ENCODE results near the gene PCDHGC5.

Gene PCDHGC5

DNA sequence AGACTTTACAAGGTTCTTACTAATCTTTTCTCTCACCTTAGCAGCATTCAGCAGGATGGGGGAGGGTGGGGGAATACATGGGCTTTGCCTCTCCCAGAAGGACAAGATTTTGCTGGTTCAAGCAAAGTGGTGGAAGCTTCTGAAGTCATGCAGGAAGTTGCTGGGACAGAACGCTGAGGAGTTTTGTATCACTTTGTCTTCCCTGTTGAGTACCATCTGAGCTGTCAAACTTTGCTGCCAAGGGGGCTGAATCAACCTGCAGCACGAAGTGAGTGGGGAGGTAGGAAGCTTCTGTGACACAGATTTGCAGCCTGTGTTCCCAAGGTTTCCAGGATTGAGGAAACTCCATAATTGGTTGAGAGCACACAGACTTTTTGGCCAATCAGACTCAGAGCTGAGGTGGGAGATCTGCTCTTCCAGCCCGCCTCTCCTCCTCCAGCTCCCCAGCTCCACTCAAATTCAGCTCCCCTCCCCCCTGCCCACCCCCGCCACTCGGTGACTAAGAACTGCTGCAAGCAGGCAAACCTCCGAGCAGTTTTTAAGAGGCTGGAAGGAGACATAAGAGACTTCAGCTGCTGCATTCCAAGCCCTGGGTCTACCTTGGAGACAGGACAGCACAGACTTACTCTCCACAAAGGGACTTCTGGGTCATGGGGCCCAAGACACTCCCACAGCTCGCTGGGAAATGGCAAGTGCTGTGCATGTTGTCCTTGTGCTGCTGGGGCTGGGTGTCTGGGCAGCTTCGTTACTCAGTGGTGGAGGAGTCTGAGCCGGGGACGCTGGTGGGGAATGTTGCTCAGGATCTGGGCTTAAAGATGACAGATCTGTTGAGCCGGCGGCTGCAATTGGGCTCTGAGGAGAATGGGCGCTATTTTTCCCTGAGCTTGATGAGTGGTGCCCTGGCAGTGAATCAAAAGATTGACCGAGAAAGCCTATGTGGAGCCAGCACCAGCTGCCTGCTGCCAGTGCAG lies at the start of gene PCDHGC5:
Gene PCDHGC5 (plus strand): TSS at position 491 of the 971 bp plus-strand sequence. CDS start 160 bp downstream, at position 651.
- no peak for DNase-seq (ENCODE audit: low read depth in 2 of 2)

- DNase-seq (ENCODE audit: low read depth in 2 of 2) = no peak
These were observed 49.3 kb upstream of the PCDHGC5 start for GRCh38 chr5:141439411-141440141.

GRCh38 chr5:141440341-141440740 lies 48.5 kb upstream of the PCDHGC5 start:
- no peak for DNase-seq (ENCODE audit: low read depth in 2 of 2)

GRCh38 chr5:141441571-141442170 lies 47.2 kb upstream of the PCDHGC5 start:
- DNase-seq (ENCODE audit: low read depth in 2 of 2) = no peak

DNA sequence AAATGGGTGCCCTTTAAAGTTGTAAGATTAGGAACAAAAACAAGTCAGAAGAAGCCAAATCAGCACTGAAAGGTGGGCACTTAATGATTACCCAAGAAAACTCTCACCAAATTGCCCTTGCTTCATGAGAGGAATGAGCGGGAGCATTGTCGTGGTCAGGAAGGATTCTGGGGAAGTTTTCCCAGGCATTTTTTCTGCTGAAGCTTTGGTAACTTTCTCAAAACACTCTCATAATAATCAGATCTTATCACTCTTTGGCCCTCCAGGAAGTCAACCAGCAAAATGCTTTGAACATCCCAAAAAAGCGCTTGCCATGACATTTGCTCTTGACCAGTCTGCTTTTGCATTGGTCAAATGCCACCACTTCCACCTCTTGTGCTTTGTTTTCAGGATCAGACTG lies 23.5 kb upstream of the PCDHGC5 start:
- no peak for DNase-seq (ENCODE audit: low read depth in 2 of 2)

- peak; percentile 25 to 40 for DNase-seq (ENCODE audit: low read depth in 2 of 2)
These were observed 13.2 kb upstream of the PCDHGC5 start, which contains the start of gene PCDHGC3 for GRCh38 chr5:141475625-141476131. Gene PCDHGC3 (plus strand): TSS chr5:141475966. CDS start chr5:141476117, 151 bp downstream.

DNA sequence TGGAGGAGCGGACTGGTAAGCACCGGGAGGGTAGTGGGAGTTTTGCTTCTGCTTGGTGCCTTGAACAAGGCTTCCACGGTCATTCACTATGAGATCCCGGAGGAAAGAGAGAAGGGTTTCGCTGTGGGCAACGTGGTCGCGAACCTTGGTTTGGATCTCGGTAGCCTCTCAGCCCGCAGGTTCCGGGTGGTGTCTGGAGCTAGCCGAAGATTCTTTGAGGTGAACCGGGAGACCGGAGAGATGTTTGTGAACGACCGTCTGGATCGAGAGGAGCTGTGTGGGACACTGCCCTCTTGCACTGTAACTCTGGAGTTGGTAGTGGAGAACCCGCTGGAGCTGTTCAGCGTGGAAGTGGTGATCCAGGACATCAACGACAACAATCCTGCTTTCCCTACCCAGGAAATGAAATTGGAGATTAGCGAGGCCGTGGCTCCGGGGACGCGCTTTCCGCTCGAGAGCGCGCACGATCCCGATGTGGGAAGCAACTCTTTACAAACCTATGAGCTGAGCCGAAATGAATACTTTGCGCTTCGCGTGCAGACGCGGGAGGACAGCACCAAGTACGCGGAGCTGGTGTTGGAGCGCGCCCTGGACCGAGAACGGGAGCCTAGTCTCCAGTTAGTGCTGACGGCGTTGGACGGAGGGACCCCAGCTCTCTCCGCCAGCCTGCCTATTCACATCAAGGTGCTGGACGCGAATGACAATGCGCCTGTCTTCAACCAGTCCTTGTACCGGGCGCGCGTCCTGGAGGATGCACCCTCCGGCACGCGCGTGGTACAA lies 12.6 kb upstream of the PCDHGC5 start:
- DNase-seq (ENCODE audit: low read depth in 2 of 2) = no peak

DNA sequence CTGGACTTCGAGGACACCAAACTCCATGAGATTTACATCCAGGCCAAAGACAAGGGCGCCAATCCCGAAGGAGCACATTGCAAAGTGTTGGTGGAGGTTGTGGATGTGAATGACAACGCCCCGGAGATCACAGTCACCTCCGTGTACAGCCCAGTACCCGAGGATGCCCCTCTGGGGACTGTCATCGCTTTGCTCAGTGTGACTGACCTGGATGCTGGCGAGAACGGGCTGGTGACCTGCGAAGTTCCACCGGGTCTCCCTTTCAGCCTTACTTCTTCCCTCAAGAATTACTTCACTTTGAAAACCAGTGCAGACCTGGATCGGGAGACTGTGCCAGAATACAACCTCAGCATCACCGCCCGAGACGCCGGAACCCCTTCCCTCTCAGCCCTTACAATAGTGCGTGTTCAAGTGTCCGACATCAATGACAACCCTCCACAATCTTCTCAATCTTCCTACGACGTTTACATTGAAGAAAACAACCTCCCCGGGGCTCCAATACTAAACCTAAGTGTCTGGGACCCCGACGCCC lies 11.8 kb upstream of the PCDHGC5 start:
- no peak for DNase-seq (ENCODE audit: low read depth in 2 of 2)

DNA sequence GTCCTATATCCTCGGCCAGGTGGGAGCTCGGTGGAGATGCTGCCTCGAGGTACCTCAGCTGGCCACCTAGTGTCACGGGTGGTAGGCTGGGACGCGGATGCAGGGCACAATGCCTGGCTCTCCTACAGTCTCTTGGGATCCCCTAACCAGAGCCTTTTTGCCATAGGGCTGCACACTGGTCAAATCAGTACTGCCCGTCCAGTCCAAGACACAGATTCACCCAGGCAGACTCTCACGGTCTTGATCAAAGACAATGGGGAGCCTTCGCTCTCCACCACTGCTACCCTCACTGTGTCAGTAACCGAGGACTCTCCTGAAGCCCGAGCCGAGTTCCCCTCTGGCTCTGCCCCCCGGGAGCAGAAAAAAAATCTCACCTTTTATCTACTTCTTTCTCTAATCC lies 11.1 kb upstream of the PCDHGC5 start:
- DNase-seq (ENCODE audit: low read depth in 2 of 2) = no peak

GRCh38 chr5:141478321-141478945 lies 10.4 kb upstream of the PCDHGC5 start:
- DNase-seq (ENCODE audit: low read depth in 2 of 2) = no peak

DNA sequence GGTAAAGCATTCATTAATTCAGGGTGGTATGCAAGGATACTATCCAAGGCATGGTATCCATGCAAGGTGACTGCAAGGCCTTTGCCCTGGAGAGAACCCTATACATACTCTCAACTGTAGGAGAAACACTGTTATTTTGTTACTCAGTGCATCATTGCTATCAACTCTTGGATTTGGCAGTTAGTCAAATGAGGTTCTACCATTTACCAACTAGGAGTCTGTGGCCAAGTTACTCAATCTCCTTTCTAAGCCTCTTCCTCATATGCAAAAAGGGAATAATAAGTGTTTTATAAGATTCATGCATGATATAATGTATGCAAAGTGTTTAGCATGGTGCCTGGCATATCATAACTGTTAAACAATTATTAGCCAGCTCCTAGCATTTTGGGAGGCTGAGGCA lies 9.1 kb upstream of the PCDHGC5 start:
- DNase-seq (ENCODE audit: low read depth in 2 of 2) = no peak

- DNase-seq (ENCODE audit: low read depth in 2 of 2) = no peak
These were observed 5.0 kb upstream of the PCDHGC5 start for GRCh38 chr5:141483902-141484301.

- DNase-seq (ENCODE audit: low read depth in 2 of 2) = no peak
These were observed 4.6 kb upstream of the PCDHGC5 start for GRCh38 chr5:141484310-141484640.

- DNase-seq (ENCODE audit: low read depth in 2 of 2) = no peak
These were observed 4.1 kb upstream of the PCDHGC5 start, which contains the start of gene PCDHGC4 for GRCh38 chr5:141484641-141485311. Gene PCDHGC4 (plus strand): TSS chr5:141485030. CDS start chr5:141485174, 144 bp downstream.

DNA sequence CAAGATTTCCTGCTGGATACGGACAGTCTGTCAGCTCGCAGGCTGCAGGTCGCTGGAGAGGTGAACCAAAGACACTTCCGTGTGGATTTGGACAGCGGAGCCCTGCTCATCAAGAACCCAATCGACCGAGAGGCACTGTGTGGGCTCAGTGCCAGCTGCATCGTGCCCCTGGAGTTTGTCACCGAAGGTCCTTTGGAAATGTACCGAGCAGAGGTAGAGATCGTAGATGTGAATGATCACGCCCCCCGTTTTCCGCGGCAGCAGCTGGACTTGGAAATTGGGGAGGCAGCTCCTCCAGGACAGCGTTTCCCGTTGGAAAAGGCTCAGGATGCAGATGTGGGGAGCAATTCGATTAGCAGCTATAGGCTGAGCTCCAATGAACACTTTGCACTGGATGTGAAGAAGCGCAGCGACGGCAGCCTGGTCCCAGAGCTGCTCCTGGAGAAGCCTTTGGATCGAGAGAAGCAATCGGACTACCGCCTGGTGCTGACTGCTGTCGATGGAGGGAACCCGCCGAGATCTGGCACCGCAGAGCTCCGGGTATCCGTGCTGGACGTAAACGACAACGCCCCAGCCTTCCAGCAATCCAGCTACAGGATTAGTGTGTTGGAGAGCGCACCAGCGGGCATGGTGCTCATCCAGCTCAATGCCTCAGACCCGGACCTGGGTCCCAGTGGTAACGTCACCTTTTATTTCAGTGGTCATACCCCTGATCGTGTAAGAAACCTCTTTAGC lies 3.4 kb upstream of the PCDHGC5 start:
- DNase-seq (ENCODE audit: low read depth in 2 of 2) = no peak

GRCh38 chr5:141486091-141486490 lies 2.8 kb upstream of the PCDHGC5 start:
- no peak for DNase-seq (ENCODE audit: low read depth in 2 of 2)

- DNase-seq (ENCODE audit: low read depth in 2 of 2) = no peak
These were observed 1.8 kb upstream of the PCDHGC5 start for GRCh38 chr5:141487131-141487530.

GRCh38 chr5:141489841-141490240 lies 960 bp downstream of the PCDHGC5 start:
- DNase-seq (ENCODE audit: low read depth in 2 of 2) = no peak

DNA sequence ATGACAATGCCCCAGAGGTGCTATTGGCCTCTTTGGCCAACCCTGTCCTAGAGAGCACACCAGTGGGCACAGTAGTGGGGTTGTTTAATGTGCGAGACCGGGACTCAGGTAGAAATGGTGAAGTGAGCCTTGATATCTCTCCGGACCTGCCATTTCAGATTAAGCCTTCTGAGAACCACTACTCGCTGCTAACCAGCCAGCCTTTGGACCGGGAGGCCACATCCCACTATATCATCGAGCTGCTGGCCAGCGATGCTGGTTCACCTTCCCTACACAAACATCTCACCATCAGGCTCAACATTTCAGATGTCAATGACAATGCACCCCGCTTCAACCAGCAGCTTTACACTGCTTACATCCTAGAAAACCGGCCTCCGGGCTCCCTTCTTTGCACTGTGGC lies 1.4 kb downstream of the PCDHGC5 start:
- no peak for DNase-seq (ENCODE audit: low read depth in 2 of 2)
